Activated CD4-positive, alpha-beta T cell treated with anti-CD3 and anti-CD28 coated beads, Interleukin-2, amount 50 U/mL, for 1 hour (primary cell): ENCODE results near the gene MAP4K3.
"Not testable (repeated sequence)": the region's sequence is repeated elsewhere in the genome, so short reads cannot be mapped to it uniquely, and the experiment has no call there.

Source experiments
- DNase-seq: peaks from one replicate; pipeline ENCODE4 v3.0.0-alpha.2; 2020

MAP4K3 gene

GRCh38 chr2:39362595-39362994, 74.5 kb downstream of the MAP4K3 start:
- no peak for DNase-seq

DNA sequence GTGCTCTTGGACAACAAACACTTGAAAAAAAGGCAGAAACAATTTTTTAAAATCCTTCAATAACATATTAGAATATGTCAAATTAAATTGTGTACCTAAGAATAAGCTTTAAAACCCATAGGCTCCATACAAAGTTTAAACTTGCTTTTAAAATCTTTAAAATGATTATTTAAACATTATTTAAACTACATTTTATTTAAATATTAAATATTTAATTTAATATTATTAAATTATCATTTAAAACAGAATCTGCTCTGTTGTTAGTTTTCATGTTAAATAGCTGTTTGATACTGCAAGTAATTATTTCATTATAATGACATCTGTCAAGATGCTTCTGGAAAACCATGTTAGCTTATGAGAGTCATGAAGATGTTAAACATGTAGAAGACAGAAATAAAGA, 75.6 kb downstream of the MAP4K3 start:
- DNase-seq = no peak

DNA sequence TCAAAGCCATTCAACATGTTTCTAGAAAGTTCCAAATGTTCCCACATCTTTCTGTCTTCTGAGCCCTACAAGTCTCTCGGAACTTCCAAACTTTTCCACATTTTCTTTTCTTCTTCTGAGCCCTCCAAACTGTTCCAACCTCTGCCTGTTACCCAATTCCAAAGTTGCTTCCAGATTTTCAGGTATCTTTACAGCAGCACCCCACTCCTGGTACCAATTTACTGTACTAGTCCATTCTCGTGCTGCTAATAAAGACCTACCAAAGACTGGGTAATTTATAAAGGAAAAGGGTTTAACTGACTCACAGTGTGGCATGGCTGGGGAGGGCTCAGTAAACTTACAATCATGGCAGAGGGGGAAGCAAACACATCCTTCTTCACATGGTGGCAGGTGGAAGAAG, 76.7 kb downstream of the MAP4K3 start:
- not testable (repeated sequence) for DNase-seq

- no peak for DNase-seq
These were observed 77.5 kb downstream of the MAP4K3 start for GRCh38 chr2:39359453-39360038.

- no peak for DNase-seq
These were observed 80.0 kb downstream of the MAP4K3 start for GRCh38 chr2:39356922-39357639.

- no peak for DNase-seq
These were observed 86.4 kb downstream of the MAP4K3 start for GRCh38 chr2:39350658-39351057.

- DNase-seq = no peak
These were observed 98.6 kb downstream of the MAP4K3 start for GRCh38 chr2:39338502-39338901.

GRCh38 chr2:39335930-39336329, 101.2 kb downstream of the MAP4K3 start:
- DNase-seq = no peak

GRCh38 chr2:39334978-39335377, 102.1 kb downstream of the MAP4K3 start:
- no peak for DNase-seq

DNA sequence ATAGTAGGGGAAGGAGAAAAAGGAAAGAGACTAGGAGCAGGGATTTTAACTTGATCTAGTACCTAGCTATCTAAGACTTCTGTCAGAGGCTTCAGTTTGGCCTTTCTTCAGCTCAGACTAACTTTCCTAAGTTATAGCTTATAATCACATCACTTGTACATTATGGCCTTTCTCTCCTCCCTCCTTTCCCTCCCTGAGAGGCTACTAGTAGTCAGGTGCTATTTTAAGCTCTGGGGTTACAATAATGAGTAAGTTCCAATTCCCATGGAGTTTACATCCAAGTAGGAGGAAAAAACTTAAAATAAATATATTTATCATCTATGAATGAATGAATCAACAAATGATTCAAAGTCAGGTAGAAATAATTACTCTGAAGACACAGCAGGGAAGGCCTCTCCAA, 102.6 kb downstream of the MAP4K3 start:
- no peak for DNase-seq

DNA sequence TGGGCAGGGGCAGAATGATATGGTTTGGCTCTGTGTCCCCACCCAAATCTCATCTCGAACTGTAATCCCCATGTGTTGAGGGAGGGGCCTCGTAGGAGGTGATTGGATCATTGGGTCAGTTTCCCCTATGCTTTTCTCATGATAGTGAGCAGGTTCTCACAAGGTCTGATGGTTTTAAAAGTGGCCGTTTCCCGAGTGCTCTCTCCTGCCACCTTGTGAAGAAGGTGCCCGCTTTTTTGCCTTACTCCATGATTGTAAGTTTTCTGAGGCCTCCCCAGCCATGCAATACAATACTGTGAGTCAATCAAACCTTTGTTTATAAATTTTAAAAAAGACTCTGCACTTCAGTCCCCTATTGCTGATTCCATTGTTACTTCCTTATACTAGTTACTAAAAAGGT, 110.4 kb downstream of the MAP4K3 start:
- no peak for DNase-seq

GRCh38 chr2:39325966-39326365, 111.1 kb downstream of the MAP4K3 start:
- DNase-seq = no peak

GRCh38 chr2:39321056-39322035, 115.7 kb downstream of the MAP4K3 start:
- DNase-seq = not testable (repeated sequence)

DNA sequence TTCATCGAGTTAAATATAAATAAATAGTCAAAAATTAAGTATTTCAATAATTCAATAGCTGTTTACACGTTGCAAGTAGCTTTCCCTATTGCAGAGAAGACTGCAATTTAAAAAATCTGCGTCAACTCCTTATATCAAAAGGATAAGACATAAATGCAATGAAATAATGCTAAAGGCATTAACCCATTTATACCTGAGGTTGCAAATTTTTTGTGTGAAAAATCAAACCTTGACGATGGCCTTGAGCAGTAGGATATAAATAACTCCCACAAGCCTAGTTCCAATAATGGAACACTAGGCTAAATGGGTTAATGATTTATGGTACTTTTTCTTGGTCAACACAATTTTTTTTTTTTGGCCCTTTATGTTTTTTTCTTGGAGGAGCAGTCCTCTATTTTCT, 116.9 kb downstream of the MAP4K3 start:
- DNase-seq = no peak

DNA sequence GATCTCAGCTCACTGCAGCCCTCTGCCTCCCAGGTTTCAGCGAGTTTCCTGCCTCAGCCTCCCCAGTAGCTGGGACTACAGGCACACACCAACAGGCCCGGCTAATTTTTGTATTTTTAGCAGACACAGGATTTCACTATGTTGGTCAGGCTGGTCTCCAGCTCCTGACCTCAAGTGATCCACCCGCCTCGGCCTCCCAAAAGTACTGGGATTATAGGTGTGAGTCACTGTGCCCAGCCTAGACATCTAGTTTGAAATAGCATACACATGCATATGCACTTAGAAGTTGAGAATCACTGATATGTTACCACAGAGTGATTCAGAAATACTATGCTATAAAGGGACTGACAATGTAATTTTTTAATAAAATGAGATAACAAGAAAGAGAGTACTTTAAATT, 123.5 kb downstream of the MAP4K3 start:
- no peak for DNase-seq

- DNase-seq = no peak
These were observed 125.6 kb downstream of the MAP4K3 start for GRCh38 chr2:39311469-39311868.

DNA sequence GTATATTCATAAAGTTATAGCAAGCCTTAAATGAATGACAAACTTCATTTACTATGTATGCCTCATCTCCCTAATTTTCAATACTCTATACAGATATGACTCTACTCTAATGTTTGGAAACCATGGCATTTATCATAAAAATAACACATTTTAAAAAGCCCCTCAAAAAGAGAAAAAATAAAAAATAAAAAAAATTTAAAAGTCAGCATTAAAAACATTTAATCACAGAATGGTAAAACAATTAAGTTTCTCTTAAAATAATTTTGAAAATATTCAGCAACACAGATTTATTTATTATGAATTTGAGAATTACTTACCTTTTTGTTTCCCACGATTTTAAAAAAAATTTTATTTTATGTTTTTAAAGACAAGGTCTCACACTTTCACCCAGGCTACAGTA, 128.3 kb downstream of the MAP4K3 start:
- DNase-seq = no peak

DNA sequence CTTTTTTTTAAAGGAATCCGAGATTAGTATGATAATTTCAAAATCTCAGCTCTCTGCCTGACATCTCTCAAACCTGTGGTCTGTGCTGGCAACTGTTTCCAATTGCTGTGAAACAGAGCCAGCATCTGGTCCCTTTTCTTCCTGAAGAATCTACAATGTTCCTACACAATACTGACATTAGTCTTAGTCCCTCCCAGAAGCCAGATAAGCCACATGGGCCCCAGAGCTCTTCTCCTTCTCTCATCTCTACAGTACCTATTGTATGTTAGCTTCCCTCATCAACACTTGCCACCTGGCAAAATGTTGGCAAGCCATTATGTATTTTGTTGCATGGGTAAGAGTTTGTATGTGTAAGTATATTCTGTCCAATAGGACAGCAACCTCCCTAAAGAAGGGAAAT, 130.5 kb downstream of the MAP4K3 start:
- DNase-seq = no peak

GRCh38 chr2:39304729-39305128, 132.4 kb downstream of the MAP4K3 start:
- DNase-seq = no peak

GRCh38 chr2:39304200-39304599, 132.9 kb downstream of the MAP4K3 start:
- no peak for DNase-seq

DNA sequence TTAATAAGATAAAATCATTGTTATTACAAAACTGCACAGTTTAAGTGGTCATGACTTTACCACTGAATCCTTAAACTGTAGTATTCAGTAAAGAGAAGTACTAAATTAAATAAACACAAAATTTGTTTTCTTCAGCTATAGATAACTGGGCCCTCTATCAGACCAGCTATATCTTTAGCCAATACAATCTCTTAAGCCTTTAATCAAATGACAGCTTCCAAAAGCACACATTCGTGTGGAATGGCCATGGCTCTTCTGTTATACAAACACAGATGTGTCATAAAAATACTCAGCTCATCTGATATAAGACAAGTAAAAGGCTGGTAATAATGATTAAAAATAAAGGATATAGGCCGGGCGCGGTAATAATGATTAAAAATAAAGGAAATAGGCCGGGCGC, 135.7 kb downstream of the MAP4K3 start:
- no peak for DNase-seq

- DNase-seq = no peak
These were observed 136.8 kb downstream of the MAP4K3 start for GRCh38 chr2:39300044-39300978.

DNA sequence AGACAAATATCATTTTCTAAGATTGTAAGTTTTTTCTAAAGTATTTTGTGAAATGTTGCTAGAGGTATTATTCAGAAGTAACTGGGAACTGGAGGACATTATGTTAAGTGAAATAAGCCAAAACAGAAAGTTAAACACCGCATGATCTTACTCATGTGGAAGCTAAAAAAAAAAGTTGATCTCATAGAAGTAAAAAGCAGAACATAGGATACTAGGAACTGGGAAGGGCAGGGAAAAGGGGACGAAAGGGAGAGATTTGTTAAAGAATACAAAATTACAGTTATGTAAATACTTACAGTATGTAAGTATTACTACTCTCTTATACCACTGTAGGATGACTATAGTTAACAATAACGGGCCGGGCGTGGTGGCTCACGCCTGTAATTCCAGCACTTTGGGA, 146.7 kb downstream of the MAP4K3 start:
- no peak for DNase-seq
